OCI-LY1 (cell line): Measurements from ENCODE around the gene SHE.

Experiments used
- H2AFZ ChIP-seq: fragments of 200-600 bp; sonication (generic), shearing (Covaris generic); 2 replicates; pipeline ENCODE4 v1.6.0; 2014; ENCODE audit warnings: antibody characterized with exemption, mild to moderate bottlenecking, low read length
- H3F3A ChIP-seq: fragments of 200-600 bp; sonication (generic), shearing (Covaris generic); 2 replicates; pipeline ENCODE4 v1.6.0; 2014; ENCODE audit warnings: mild to moderate bottlenecking, antibody characterized with exemption, low read length, moderate library complexity; ENCODE audit not compliant: insufficient read depth
- H3K27ac ChIP-seq: fragments of 200-600 bp; sonication (generic); 2 replicates; pipeline ENCODE4 v1.5.1; 2014; ENCODE audit warnings: low read length, mixed run types, mild to moderate bottlenecking, low read depth; ENCODE audit not compliant: poor library complexity, severe bottlenecking
- H3K27me3 ChIP-seq: fragments of 200-600 bp; sonication (generic); 2 replicates; pipeline ENCODE4 v1.6.0; 2014; ENCODE audit warnings: antibody characterized with exemption, mild to moderate bottlenecking, low read length, moderate library complexity; ENCODE audit not compliant: insufficient read depth
- H3K36me3 ChIP-seq: fragments of 200-600 bp; sonication (generic); 2 replicates; pipeline ENCODE4 v1.6.1; 2014; ENCODE audit warnings: mild to moderate bottlenecking, antibody characterized with exemption, low read length, moderate library complexity, mixed read lengths; ENCODE audit not compliant: insufficient read depth
- H3K4me1 ChIP-seq: fragments of 200-600 bp; sonication (generic); 2 replicates; pipeline ENCODE4 v1.5.1; 2014; ENCODE audit warnings: mild to moderate bottlenecking, low read length, moderate library complexity; ENCODE audit not compliant: insufficient read depth, severe bottlenecking
- H3K4me2 ChIP-seq: fragments of 200-600 bp; sonication (generic), shearing (Covaris generic); 2 replicates; pipeline ENCODE4 v1.6.1; 2014; ENCODE audit warnings: low read length
- H3K4me3 ChIP-seq: fragments of 200-600 bp; sonication (generic); 2 replicates; pipeline ENCODE4 v1.5.1; 2014; ENCODE audit warnings: low read length, low read depth, mild to moderate bottlenecking, mixed read lengths; ENCODE audit not compliant: poor library complexity, severe bottlenecking
- H3K79me2 ChIP-seq: fragments of 200-600 bp; shearing (Covaris generic); 2 replicates; pipeline ENCODE4 v1.6.1; 2016; ENCODE audit warnings: mixed run types, low read length, mixed read lengths; ENCODE audit not compliant: insufficient read depth
- H3K9ac ChIP-seq: fragments of 200-600 bp; sonication (generic), shearing (Covaris generic); 2 replicates; pipeline ENCODE4 v1.6.1; 2014; ENCODE audit warnings: mild to moderate bottlenecking, low read length, mixed read lengths
- H3K9me2 ChIP-seq: fragments of 200-600 bp; sonication (generic), shearing (Covaris generic); 2 replicates; pipeline ENCODE4 v1.6.1; 2014; ENCODE audit warnings: low read depth, mild to moderate bottlenecking, low read length, mixed read lengths
- H3K9me3 ChIP-seq: fragments of 200-600 bp; shearing (Covaris generic); 2 replicates; pipeline ENCODE4 v1.6.1; 2014; ENCODE audit warnings: low read length, mixed read lengths
- H4K20me1 ChIP-seq: fragments of 200-600 bp; sonication (generic), shearing (Covaris generic); 2 replicates; pipeline ENCODE4 v1.6.0; 2016; ENCODE audit warnings: mild to moderate bottlenecking, low read length; ENCODE audit not compliant: insufficient read depth
- EZH2 ChIP-seq: fragments of 200-600 bp; sonication (generic), shearing (Covaris generic); IDR thresholded peaks from 2 replicates; pipeline ENCODE4 v1.8.0; 2017; ENCODE audit warnings: borderline replicate concordance, mixed run types, mild to moderate bottlenecking, antibody characterized with exemption, low read length, moderate library complexity, mixed read lengths
- TF ChIP-seq, protein P1 (sequence below): fragments of 200-600 bp; sonication (generic), shearing (Covaris generic); IDR thresholded peaks from 2 replicates; pipeline ENCODE4 v1.5.1; 2017; ENCODE audit warnings: mild to moderate bottlenecking, antibody characterized with exemption, low read length, moderate library complexity, mixed read lengths

The SHE gene

DNA sequence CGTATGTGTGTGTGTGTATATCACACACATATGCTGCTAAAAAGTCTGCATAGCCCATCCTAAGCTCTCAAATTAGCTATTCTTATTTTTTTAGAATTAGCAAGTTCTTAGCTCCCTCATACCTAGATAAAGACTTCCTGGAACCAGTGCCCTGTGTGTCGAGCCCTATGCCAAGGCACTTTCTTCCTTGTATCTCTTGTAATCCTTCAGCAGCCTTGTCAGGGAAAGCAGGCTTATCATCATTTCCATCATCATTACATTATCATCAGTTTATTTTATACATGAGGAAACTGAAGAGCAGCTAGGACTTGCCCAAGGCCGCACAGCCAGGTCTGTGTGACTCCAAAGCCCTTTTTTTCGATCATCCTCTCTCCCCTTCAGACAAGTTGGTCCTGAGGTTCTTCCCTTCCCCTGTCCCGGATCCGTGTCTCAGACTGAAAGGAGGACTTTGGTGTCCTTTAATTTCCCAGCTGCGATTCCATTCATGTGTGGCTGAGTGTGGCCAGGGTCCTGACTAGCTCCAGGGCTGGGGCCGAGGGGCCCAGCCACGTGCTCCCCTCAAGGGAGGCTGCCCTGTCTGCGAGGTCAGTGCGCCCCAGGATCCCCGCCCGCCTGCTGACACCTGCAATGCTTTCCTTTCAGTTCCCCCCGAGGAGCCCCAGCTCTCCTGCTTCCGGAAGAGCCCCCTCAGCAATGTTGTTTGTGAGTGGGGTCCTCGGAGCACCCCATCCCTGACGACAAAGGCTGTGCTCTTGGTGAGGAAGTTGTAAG is 72.2 kb downstream of the SHE start:
- Histone ChIP-seq H3K4me2 (no peak overlapping the region), H3K27me3 (no peaks in the 10 kb centered on the region), H3F3A (no peaks in the 10 kb centered on the region), H3K36me3 (no peaks in the 10 kb centered on the region), H3K4me3 (no peak overlapping the region), H4K20me1 (no peaks in the 10 kb centered on the region), H3K4me1 (no peaks in the 10 kb centered on the region), H2AFZ (no peak overlapping the region), H3K9me3 (no peaks in the 10 kb centered on the region), H3K27ac (no peak overlapping the region), H3K9ac (no peak overlapping the region), H3K79me2 (no peaks in the 10 kb centered on the region), H3K9me2 (no peaks in the 10 kb centered on the region)
- TF ChIP-seq, protein P1, sequence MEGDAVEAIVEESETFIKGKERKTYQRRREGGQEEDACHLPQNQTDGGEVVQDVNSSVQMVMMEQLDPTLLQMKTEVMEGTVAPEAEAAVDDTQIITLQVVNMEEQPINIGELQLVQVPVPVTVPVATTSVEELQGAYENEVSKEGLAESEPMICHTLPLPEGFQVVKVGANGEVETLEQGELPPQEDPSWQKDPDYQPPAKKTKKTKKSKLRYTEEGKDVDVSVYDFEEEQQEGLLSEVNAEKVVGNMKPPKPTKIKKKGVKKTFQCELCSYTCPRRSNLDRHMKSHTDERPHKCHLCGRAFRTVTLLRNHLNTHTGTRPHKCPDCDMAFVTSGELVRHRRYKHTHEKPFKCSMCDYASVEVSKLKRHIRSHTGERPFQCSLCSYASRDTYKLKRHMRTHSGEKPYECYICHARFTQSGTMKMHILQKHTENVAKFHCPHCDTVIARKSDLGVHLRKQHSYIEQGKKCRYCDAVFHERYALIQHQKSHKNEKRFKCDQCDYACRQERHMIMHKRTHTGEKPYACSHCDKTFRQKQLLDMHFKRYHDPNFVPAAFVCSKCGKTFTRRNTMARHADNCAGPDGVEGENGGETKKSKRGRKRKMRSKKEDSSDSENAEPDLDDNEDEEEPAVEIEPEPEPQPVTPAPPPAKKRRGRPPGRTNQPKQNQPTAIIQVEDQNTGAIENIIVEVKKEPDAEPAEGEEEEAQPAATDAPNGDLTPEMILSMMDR: no peak
- TF ChIP-seq EZH2: no peak
